Aorta (tissue), 5 donors: Measurements from ENCODE around the gene FANCI. TPM values are rescaled to one million over a fixed set of nuclear protein-coding genes. Genes with fewer than 3 reads are reported as not detected.

Source experiments
- ATAC-seq: fragments of 200-7000 bp; cut with Tn5 transposase; one replicate; pipeline ENCODE4 v1.9.1; 2022; ENCODE audit warnings: moderate library complexity; ENCODE audit not compliant: low FRiP score
- DNase-seq, 2 donors: peaks; one replicate each; pipeline ENCODE4 v3.0.0-alpha.2; 2020
- H3K27ac ChIP-seq, 2 donors: one replicate each; pipeline ENCODE4 v1.5.1; 2013; ENCODE audit warnings: low read length in 2 of 2, mild to moderate bottlenecking in 2 of 2, moderate library complexity in 2 of 2, control low read depth in 1 of 2, inconsistent platforms in 1 of 2, low read depth in 1 of 2
- H3K27me3 ChIP-seq, 2 donors: one replicate each; pipeline ENCODE4 v1.6.1; 2013; ENCODE audit warnings: control low read depth in 1 of 2, low read length in 1 of 2, mild to moderate bottlenecking in 1 of 2, moderate library complexity in 1 of 2; ENCODE audit not compliant: insufficient read depth in 2 of 2, control insufficient read depth in 1 of 2
- H3K36me3 ChIP-seq, 2 donors: one replicate each; pipeline ENCODE4 v1.6.1; 2013; ENCODE audit warnings: control low read depth in 1 of 2, low read length in 1 of 2, mild to moderate bottlenecking in 1 of 2; ENCODE audit not compliant: insufficient read depth in 2 of 2, control insufficient read depth in 1 of 2
- H3K4me1 ChIP-seq, 2 donors: one replicate each; pipeline ENCODE4 v1.6.1; 2013; ENCODE audit warnings: low read length in 2 of 2, control low read depth in 1 of 2, mild to moderate bottlenecking in 1 of 2, moderate library complexity in 1 of 2; ENCODE audit not compliant: insufficient read depth in 2 of 2, control insufficient read depth in 1 of 2
- H3K4me3 ChIP-seq, 2 donors: one replicate each; pipeline ENCODE4 v1.5.1; 2013; ENCODE audit warnings: low read length in 2 of 2, control low read depth in 1 of 2, mild to moderate bottlenecking in 1 of 2
- H3K9me3 ChIP-seq: one replicate; pipeline ENCODE4 v1.6.1; 2013; ENCODE audit warnings: mild to moderate bottlenecking, low read length; ENCODE audit not compliant: control insufficient read depth
- WGBS, 2 donors: extraction: QIAGEN DNeasy Blood & Tissue Kit; methylation state at CpG; one replicate each; pipeline ENCODE4 v1.1.7; 2013; 5-methylcytosine and 5-hydroxymethylcytosine counted together
- intact Hi-C, 2 donors: fragments of 100-400 bp; cut with DNase I; formaldehyde crosslinking; loops; one replicate each; pipeline versions ENCODE4 v1.14.2 to v1.15.0; 2022
- long read RNA-seq, 2 donors: library from polyadenylated mRNA; unstranded; transcript quantifications; one replicate each; pipeline ENCODE4 v2.0.0, GENCODE V29; 2020 to 2021
- polyA plus RNA-seq, 2 donors: library from polyadenylated mRNA; stranded (reverse); fragments of 200-250 nt; gene quantifications; one replicate each; pipeline ENCODE4 v1.2.3, GENCODE V29; 2013
- total RNA-seq, 2 donors: library from RNA; stranded (reverse); fragmentation: NEBNext Ultra II Directional; extraction: Animal tissue kit (Norgen Biotek cat#: 25700); gene quantifications; one replicate each; pipeline ENCODE4 v1.2.1, GENCODE V29; 2021
- donor health status: healthy with polysubstance abuse.
- donor health status: Bipolar disorder and iron deficiency.
- donor health status: DM: no; HTN: no; CAD: no.
- donor health status: DM: no; HTN: no; CAD: no.
- donor health status: DM: yes; HTN: yes; CAD: no.

Gene FANCI
- 1 to 10 TPM; 6.2 to 9.1 TPM for total RNA-seq
- polyA plus RNA-seq, result 1 to 10 TPM; 1.3 to 3.8 TPM
- long read RNA-seq, donor 1, partial matches to known transcripts, result 1 of 1 reads
- long read RNA-seq, donor 1, other reads (novel, unspliced or antisense), result 0 of 1 reads
- long read RNA-seq, donor 2, partial matches to known transcripts, result 0 of 3 reads
- long read RNA-seq, donor 2, other reads (novel, unspliced or antisense), result 3 of 3 reads

DNA sequence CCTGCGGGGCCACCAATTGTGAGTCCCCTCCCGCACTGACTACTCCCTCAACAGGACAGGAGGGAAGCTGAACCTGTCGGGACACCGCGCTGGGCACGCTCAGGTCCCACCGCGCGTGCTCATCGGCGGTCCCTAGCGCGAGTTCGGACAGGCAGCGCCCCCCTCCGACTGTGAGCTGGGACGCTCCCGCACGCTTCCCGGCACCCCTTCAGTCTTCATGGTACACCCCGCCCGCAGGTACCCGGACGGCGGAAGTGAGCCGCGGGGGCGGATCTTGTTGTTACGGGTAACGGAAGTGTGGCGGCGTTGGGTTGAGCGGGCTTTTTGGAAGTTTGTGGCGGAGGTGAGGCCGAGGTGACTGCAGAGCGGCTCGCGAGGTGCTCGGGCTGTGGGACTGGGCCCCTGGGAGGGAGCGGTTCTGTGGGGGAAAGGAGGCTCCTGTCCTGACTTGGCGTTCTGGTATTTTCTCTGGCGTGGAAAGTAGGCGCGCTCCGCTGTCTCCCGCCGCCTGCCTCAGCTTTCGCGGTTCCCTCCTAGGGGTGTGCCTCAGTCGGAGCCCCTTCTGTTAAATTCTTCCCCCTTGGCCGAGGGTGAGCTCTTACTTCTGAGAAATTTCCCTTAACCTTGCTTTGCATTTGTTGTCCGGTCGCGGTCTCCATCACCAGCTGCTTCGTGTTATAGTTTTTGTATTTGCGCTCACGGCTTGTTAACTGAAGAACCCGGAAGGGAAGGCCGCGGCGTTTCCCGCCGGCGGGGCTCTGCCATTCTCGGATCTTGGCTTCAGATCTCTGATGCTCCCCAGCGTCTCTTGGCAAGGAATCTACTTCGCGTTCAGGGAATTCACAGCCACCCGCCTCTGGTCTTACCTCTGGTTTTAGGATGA is at the start of gene FANCI:
Gene FANCI, plus strand, starts transcription at position 289 of the 883 bp plus-strand sequence. CDS start 3,669 bp downstream, outside the sequence.
- Histone ChIP-seq H3K9me3 (no peaks in the 10 kb centered on the region), H3K36me3 (no peaks in the 10 kb centered on the region), H3K27me3 (no peaks in the 10 kb centered on the region), H3K4me3 (peak within 1 kb of the TSS; percentile 37 to 71), H3K4me1 (no peaks in the 10 kb centered on the region), H3K27ac (no peak within 1 kb of the TSS)
- peak; percentile 98 for ATAC-seq
- intact Hi-C loops, result loop anchor here in 1 of 2 donors (2.0 kb wide), 1 partner anchor 37 kb away; no protein-coding TSS in a partner anchor
- 0% methylated on average over 63 to 69 of the region's 69 CpGs for WGBS, 2 donors
- DNase-seq, result peak; percentile 96 to 99

GRCh38 chr15:89194608-89195007 is 49.2 kb upstream of the FANCI start:
- DNase-seq (no peak), ATAC-seq (no peak)
- no peak overlapping the region for H3K27ac ChIP-seq

GRCh38 chr15:89195836-89196235 is 47.9 kb upstream of the FANCI start:
- no peaks in the 10 kb centered on the region for H3K4me1 ChIP-seq
- 30 to 71% methylated on average over 8 of the region's 8 CpGs for WGBS, 2 donors
- peak overlapping the region in 1 of 2 donors; percentile 31 for H3K27ac ChIP-seq
- no peak overlapping the region for H3K4me3 ChIP-seq
- ATAC-seq (peak; percentile 52), DNase-seq (peak in 1 of 2 donors; percentile 55)
- H3K27me3 ChIP-seq, result no peaks in the 10 kb centered on the region
- intact Hi-C loops, result loop anchor here in 1 of 2 donors (10.0 kb wide), 1 partner anchor 571 kb away; the partner anchor contains the start of gene AEN
- H3K36me3 ChIP-seq, result peaks cover 9 to 14% of the 10 kb centered on the region in 2 donors
- no peaks in the 10 kb centered on the region for H3K9me3 ChIP-seq

More at GRCh38 chr15:89194608-89195007, 49.2 kb upstream of the FANCI start:
- H3K27me3 ChIP-seq, result no peaks in the 10 kb centered on the region
- WGBS, 2 donors, result 86 to 89% methylated on average over 4 of the region's 4 CpGs
- no peak overlapping the region for H3K4me3 ChIP-seq
- intact Hi-C loops, result loop anchor here in 1 of 2 donors (10.0 kb wide), 1 partner anchor 570 kb away; the partner anchor contains the start of gene AEN
- H3K4me1 ChIP-seq, result no peaks in the 10 kb centered on the region
- H3K36me3 ChIP-seq, result peaks cover 9 to 20% of the 10 kb centered on the region in 2 donors
- H3K9me3 ChIP-seq, result no peaks in the 10 kb centered on the region

GRCh38 chr15:89196241-89196640 is 47.5 kb upstream of the FANCI start:
- DNase-seq (no peak), ATAC-seq (no peak)
- Histone ChIP-seq H3K36me3 (peaks cover 9 to 12% of the 10 kb centered on the region in 2 donors), H3K4me3 (no peak overlapping the region), H3K9me3 (no peaks in the 10 kb centered on the region), H3K4me1 (no peaks in the 10 kb centered on the region), H3K27ac (no peak overlapping the region), H3K27me3 (no peaks in the 10 kb centered on the region)
- intact Hi-C loops, result loop anchor here in 1 of 2 donors (10.0 kb wide), 1 partner anchor 571 kb away; the partner anchor contains the start of gene AEN
- 81 to 85% methylated on average over 6 of the region's 6 CpGs for WGBS, 2 donors

- WGBS, 2 donors, result 53 to 54% methylated on average over 7 of the region's 7 CpGs
- no peaks in the 10 kb centered on the region for H3K27me3 ChIP-seq
- H3K27ac ChIP-seq, result no peak overlapping the region
- ATAC-seq (no peak), DNase-seq (no peak)
- no peaks in the 10 kb centered on the region for H3K4me1 ChIP-seq
- no peak overlapping the region for H3K4me3 ChIP-seq
- H3K9me3 ChIP-seq, result no peaks in the 10 kb centered on the region
- peaks cover 9% of the 10 kb centered on the region in 2 donors for H3K36me3 ChIP-seq
- intact Hi-C loops, result loop anchor here in 1 of 2 donors (10.0 kb wide), 1 partner anchor 572 kb away; the partner anchor contains the start of gene AEN
These were observed 46.8 kb upstream of the FANCI start for GRCh38 chr15:89196994-89197393.

DNA sequence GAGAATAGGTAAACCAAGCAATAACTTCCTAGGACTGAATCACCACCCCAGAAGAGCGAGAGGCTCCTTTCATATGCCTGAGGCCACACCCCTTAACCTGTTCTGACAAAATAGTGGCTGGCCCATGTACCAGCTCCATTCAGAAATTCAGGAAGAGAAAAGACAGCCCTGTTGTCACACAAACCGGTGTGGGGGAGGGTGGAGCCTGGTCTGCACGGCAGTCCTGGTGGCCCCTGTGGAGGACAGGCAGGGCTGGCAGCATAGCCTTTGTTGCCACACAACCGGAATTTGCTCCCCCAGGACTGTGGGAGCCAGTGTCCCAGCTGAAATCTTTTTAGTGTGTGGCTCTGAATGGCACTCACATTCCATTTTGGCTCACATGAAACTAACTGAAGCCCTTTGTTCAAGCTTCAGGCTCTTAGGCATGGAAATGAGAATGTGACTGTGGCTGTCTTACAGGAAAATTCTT is 46.2 kb upstream of the FANCI start:
- no peak for ATAC-seq
- intact Hi-C loops, result loop anchor here in 1 of 2 donors (10.0 kb wide), 1 partner anchor 573 kb away; the partner anchor contains the start of gene AEN
- 55 to 60% methylated on average over 4 of the region's 4 CpGs for WGBS, 2 donors
- Histone ChIP-seq H3K4me3 (no peak overlapping the region), H3K9me3 (no peaks in the 10 kb centered on the region), H3K27ac (peak overlapping the region in 1 of 2 donors; percentile 30), H3K27me3 (no peaks in the 10 kb centered on the region), H3K4me1 (no peaks in the 10 kb centered on the region), H3K36me3 (peaks cover 8 to 9% of the 10 kb centered on the region in 2 donors)
- DNase-seq, result no peak

DNA sequence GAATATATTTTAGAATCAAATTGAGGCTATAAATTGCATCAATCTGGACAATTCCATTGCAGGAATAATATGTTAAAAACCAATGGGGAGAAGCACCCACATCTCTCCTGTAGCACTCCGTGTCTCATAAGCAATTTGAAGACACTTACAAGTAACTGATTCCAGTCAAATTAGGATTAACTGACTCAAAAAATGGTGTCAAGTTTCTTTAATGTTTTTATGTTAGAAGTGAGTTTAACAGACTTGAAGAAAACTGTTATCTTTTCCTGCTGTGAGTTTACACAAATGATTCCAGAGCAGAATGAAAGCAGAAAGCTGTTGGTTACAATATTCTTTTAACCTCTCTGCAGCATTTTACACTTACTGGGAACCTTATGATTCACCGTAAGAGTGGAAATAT is 45.6 kb upstream of the FANCI start:
- Histone ChIP-seq H3K9me3 (no peaks in the 10 kb centered on the region), H3K4me3 (no peak overlapping the region), H3K27ac (no peak overlapping the region), H3K4me1 (no peaks in the 10 kb centered on the region), H3K36me3 (peaks cover 5 to 6% of the 10 kb centered on the region in 2 donors), H3K27me3 (no peaks in the 10 kb centered on the region)
- DNase-seq, result no peak
- ATAC-seq, result no peak
- WGBS, 2 donors, result 87 to 91% methylated on average over 2 of the region's 2 CpGs
- intact Hi-C loops, result loop anchor here in 1 of 2 donors (10.0 kb wide), 1 partner anchor 573 kb away; the partner anchor contains the start of gene AEN

DNA sequence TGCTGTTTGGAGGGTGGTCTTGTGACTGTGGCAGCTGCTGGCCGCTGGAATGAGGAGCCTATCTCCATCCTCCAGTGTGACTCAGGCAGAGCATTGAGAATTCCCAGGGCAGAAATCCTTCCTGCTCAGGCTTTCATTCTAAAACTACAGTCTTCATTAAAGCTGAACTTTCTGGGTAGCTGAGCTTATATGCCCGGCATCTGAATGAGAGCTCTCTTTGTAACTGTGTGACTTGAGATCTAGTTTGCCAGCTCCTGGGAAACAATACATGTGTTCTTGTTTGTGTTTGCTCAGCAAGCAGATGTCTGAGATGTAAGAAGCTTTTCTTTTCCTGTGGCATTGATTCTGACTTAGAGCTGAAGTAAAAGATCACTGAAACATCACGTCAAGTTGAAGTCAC is 44.8 kb upstream of the FANCI start:
- Histone ChIP-seq H3K4me1 (no peaks in the 10 kb centered on the region), H3K27me3 (no peaks in the 10 kb centered on the region), H3K9me3 (no peaks in the 10 kb centered on the region), H3K36me3 (peaks cover 0 to 4% of the 10 kb centered on the region in 2 donors), H3K27ac (no peak overlapping the region), H3K4me3 (no peak overlapping the region)
- DNase-seq (no peak), ATAC-seq (no peak)
- 83 to 92% methylated on average over 3 of the region's 3 CpGs for WGBS, 2 donors
- intact Hi-C loops, result loop anchor here in 1 of 2 donors (10.0 kb wide), 1 partner anchor 574 kb away; the partner anchor contains the start of gene AEN
